ENCODE measurements around the gene IRF9. TPM values are rescaled to one million over a fixed set of nuclear protein-coding genes. Genes with fewer than 3 reads are reported as not detected.
A peak's percentile ranks its signal among the peaks of the same experiment; 100 is the strongest.

The IRF9 gene
- total RNA-seq, 2 donors from 2014 or later: 74.8 to 86.1 TPM

DNA sequence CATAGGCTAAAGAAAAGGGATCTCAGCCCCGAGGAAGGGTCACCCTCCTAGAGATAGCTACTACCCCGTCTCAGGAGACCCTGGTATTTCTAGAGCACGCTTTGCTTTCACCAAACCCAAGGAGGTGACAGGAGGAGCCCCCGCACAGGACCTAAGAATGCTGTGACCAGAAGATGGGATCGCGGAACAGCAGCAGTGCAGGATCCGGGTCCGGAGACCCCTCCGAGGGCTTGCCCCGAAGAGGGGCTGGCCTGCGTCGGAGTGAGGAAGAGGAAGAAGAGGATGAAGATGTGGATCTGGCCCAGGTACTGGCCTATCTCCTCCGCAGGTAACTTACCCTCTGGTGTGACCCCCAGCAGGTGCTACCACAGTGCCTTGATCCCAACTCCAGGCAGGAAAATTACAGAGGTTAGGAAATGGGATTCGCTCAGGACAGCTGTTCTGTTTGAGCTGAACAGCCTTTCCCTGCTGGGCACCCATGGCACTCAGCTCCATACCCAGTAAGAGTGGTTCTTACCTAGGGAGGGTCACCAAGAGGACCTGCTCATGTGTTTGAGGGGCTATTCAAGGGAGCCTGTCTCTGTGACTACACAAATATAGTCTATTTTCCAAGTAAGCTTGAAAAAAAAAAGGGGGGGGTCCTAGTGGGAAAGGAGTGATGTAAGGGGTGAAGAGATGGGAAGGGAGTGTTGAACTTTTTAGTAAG, 45.5 kb upstream of the IRF9 start:
- Histone ChIP-seq H3K4me1 (ENCODE audit: control insufficient read depth in 1 of 2, low read depth in 2 of 2) (peaks cover 7 to 18% of the 10 kb centered on the region in 2 donors), H3K27me3 (replicated peaks; ENCODE audit: insufficient read depth) (no peaks in the 10 kb centered on the region), H3K36me3 (peaks cover 13% of the 10 kb centered on the region), H3K9me3 (no peaks in the 10 kb centered on the region), H3K4me3 (peak overlapping the region; percentile 92), H3K27ac (peak overlapping the region; percentile 98)
- TF ChIP-seq, protein P1, sequence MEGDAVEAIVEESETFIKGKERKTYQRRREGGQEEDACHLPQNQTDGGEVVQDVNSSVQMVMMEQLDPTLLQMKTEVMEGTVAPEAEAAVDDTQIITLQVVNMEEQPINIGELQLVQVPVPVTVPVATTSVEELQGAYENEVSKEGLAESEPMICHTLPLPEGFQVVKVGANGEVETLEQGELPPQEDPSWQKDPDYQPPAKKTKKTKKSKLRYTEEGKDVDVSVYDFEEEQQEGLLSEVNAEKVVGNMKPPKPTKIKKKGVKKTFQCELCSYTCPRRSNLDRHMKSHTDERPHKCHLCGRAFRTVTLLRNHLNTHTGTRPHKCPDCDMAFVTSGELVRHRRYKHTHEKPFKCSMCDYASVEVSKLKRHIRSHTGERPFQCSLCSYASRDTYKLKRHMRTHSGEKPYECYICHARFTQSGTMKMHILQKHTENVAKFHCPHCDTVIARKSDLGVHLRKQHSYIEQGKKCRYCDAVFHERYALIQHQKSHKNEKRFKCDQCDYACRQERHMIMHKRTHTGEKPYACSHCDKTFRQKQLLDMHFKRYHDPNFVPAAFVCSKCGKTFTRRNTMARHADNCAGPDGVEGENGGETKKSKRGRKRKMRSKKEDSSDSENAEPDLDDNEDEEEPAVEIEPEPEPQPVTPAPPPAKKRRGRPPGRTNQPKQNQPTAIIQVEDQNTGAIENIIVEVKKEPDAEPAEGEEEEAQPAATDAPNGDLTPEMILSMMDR (IDR thresholded peaks at IDR 0.05): no peak
- DNase-seq (ENCODE audit: low spot score) (no peak), ATAC-seq (ENCODE audit: insufficient number of reproducible peaks, low FRiP score, low read depth) (no peak)

DNA sequence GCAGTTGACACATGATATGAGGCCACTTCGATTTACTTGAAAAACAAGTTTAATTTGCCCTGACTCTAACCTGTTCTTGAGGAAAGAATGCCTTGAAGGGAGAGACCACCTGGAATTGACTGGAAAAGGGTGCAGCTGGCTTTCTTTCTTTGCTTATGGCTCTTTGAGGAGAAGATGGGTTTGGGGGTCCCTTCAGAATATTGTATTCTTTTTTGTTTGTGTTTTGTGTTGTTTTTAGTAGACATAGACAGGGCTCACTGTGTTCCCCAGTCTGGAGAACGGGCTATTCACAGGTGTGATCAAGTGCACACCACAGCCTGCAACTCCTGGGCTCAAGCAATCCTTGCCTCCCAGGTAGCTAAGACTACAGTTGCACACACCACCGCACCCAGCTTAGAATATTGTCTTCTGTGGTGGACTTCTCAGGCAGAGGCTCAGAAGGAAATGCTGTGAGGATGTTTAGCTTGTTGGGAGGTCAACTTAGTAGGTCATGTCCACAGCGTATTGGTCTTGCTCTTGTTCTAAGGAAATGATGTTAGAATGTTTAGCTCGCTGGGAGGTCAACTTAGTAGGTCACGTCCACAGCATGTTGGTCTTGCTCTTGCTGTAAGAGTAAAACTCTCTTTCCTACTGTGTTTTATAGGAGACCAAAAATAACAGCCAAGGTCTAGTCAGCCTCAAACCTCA, 44.8 kb upstream of the IRF9 start:
- Histone ChIP-seq H3K27ac (no peak overlapping the region), H3K4me3 (peak overlapping the region; percentile 92), H3K27me3 (replicated peaks; ENCODE audit: insufficient read depth) (no peaks in the 10 kb centered on the region), H3K9me3 (no peaks in the 10 kb centered on the region), H3K36me3 (peaks cover 19% of the 10 kb centered on the region), H3K4me1 (ENCODE audit: control insufficient read depth in 1 of 2, low read depth in 2 of 2) (peaks cover 7 to 18% of the 10 kb centered on the region in 2 donors)
- DNase-seq (ENCODE audit: low spot score) (no peak), ATAC-seq (ENCODE audit: insufficient number of reproducible peaks, low FRiP score, low read depth) (no peak)
- TF ChIP-seq, protein P1 (IDR thresholded peaks at IDR 0.05): no peak

DNA sequence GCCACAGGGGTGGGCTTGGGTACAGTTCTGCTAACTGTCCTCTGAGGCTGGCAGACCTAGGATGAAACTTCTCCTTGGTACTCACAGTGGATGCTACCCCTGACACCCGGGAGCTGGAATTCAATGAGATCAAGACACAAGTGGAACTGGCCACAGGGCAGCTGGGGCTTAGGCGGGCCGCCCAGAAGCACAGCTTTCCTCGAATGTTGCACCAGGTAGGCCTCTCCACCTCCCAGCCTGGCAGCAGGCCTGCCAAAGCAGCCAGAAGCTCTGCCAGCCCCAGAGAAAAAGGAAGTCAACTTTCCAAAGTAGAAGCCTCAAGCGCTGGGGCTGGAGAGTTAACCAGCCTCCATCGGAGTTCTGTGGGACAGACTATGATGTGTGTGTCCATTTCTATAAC, 43.9 kb upstream of the IRF9 start:
- TF ChIP-seq, protein P1 (IDR thresholded peaks at IDR 0.05): no peak
- Histone ChIP-seq H3K4me3 (no peak overlapping the region), H3K36me3 (peaks cover 26% of the 10 kb centered on the region), H3K27me3 (replicated peaks; ENCODE audit: insufficient read depth) (no peaks in the 10 kb centered on the region), H3K27ac (no peak overlapping the region), H3K9me3 (no peaks in the 10 kb centered on the region), H3K4me1 (ENCODE audit: control insufficient read depth in 1 of 2, low read depth in 2 of 2) (peaks cover 7 to 18% of the 10 kb centered on the region in 2 donors)
- DNase-seq (ENCODE audit: low spot score) (no peak), ATAC-seq (ENCODE audit: insufficient number of reproducible peaks, low FRiP score, low read depth) (no peak)

DNA sequence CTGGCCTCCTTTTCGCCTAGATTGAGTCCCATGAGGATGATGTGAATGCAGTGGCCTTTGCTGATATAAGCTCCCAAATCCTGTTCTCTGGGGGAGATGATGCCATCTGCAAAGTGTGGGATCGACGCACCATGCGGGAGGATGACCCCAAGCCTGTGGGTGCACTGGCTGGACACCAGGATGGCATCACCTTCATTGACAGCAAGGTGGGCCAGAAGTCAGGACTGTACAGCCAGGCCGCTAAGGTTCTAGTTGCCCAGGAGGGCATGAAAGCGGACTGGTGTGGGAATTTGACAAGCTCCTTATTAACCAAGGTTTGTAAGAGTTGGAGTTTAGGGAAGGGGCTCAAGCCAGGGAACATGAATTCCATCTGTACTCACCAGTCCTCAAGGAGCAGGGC, 41.4 kb upstream of the IRF9 start:
- Histone ChIP-seq H3K36me3 (peaks cover 37% of the 10 kb centered on the region), H3K4me1 (ENCODE audit: control insufficient read depth in 1 of 2, low read depth in 2 of 2) (peaks cover 7 to 18% of the 10 kb centered on the region in 2 donors), H3K27me3 (replicated peaks; ENCODE audit: insufficient read depth) (no peaks in the 10 kb centered on the region)

DNA sequence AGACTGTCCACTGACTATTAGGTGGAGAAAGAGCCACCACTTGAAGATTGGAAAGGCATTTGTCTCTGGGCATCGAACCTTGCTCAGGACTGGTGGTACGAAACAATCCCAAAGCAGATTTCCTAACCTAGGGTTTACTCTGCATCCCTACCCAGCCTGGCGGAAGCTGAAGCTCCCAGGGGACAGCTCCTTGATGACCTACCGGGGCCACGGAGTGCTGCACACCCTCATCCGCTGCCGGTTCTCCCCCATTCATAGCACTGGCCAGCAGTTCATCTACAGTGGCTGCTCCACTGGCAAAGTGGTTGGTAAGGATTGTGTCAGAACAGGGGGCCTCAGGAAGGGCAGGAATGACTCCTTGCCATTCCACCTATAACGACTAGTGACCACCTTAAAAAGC, 39.9 kb upstream of the IRF9 start:
- no peaks in the 10 kb centered on the region for H3K27me3 ChIP-seq (replicated peaks; ENCODE audit: insufficient read depth)
- TF ChIP-seq, protein P1 (IDR thresholded peaks at IDR 0.05): no peak
- peaks cover under 1 to 10% of the 10 kb centered on the region in 2 donors for H3K4me1 ChIP-seq (ENCODE audit: control insufficient read depth in 1 of 2, low read depth in 2 of 2)
- no peak for ATAC-seq (ENCODE audit: insufficient number of reproducible peaks, low FRiP score, low read depth)
- no peaks in the 10 kb centered on the region for H3K9me3 ChIP-seq
- H3K27ac ChIP-seq: no peak overlapping the region
- H3K36me3 ChIP-seq: peaks cover 37% of the 10 kb centered on the region
- DNase-seq (ENCODE audit: low spot score): no peak
- H3K4me3 ChIP-seq: no peak overlapping the region

More for the DNA sequence above, 41.4 kb upstream of the IRF9 start:
- DNase-seq (ENCODE audit: low spot score) (no peak), ATAC-seq (ENCODE audit: insufficient number of reproducible peaks, low FRiP score, low read depth) (no peak)
- no peaks in the 10 kb centered on the region for H3K9me3 ChIP-seq
- no peak overlapping the region for H3K27ac ChIP-seq
- TF ChIP-seq, protein P1 (IDR thresholded peaks at IDR 0.05): no peak
- H3K4me3 ChIP-seq: no peak overlapping the region

All from thoracic aorta (tissue), 2 donors.